Measurements from ENCODE around the gene TTC5. TPM values are rescaled to one million over a fixed set of nuclear protein-coding genes. Genes with fewer than 3 reads are reported as not detected.

TTC5 gene
- total RNA-seq, 1 experiment from 2014 or later: 23.9 TPM

Small RNAs within 50 kb of the gene (small RNA-seq; reads per million reads assigned to genes)
- gene SNORA79B: 0.24 to 0.27 reads per million in 2 experiments
- 101 to 1,550 reads per million in 2 experiments for gene SNORD126

Other genes with a start within 250 kb of the TTC5 start
- not detected in 2 replicates for gene OR4L1, start 245.9 kb downstream of the TTC5 start, total RNA-seq (2014; rRNA removed; shearing (Covaris generic))
- not detected in 2 replicates for gene OR4K17, start 195.2 kb downstream of the TTC5 start, total RNA-seq (2014; rRNA removed; shearing (Covaris generic))
- not detected in 2 replicates for gene OR4N5, start 167.1 kb downstream of the TTC5 start, total RNA-seq (2014; rRNA removed; shearing (Covaris generic))
- not detected in 2 replicates for gene OR11G2, start 115.1 kb downstream of the TTC5 start, total RNA-seq (2014; rRNA removed; shearing (Covaris generic))
- not detected in 2 replicates for gene OR11H6, start 82.2 kb downstream of the TTC5 start, total RNA-seq (2014; rRNA removed; shearing (Covaris generic))
- gene OR11H7, start 77.0 kb downstream of the TTC5 start, total RNA-seq (2014; rRNA removed; shearing (Covaris generic)): not detected in 2 replicates
- not detected in 2 replicates for gene OR11H4, start 66.7 kb downstream of the TTC5 start, total RNA-seq (2014; rRNA removed; shearing (Covaris generic))
- gene CCNB1IP1, start 27.3 kb upstream of the TTC5 start, total RNA-seq (2014; rRNA removed; shearing (Covaris generic)): 81.2 and 82.5 TPM in 2 replicates
- 9.2 and 13.2 TPM in 2 replicates for gene PARP2, start 37.7 kb upstream of the TTC5 start, total RNA-seq (2014; rRNA removed; shearing (Covaris generic))
- 11.0 and 11.5 TPM in 2 replicates for gene TEP1, start 107.5 kb upstream of the TTC5 start, total RNA-seq (2014; rRNA removed; shearing (Covaris generic))
- gene KLHL33, start 130.2 kb upstream of the TTC5 start, total RNA-seq (2014; rRNA removed; shearing (Covaris generic)): not detected in 2 replicates
- 10.6 and 15.9 TPM in 2 replicates for gene OSGEP, start 148.9 kb upstream of the TTC5 start, total RNA-seq (2014; rRNA removed; shearing (Covaris generic))
- gene APEX1, start 149.3 kb upstream of the TTC5 start, total RNA-seq (2014; rRNA removed; shearing (Covaris generic)): 62.6 and 85.9 TPM in 2 replicates
- 22.9 and 25.8 TPM in 2 replicates for gene PIP4P1, start 155.5 kb upstream of the TTC5 start, total RNA-seq (2014; rRNA removed; shearing (Covaris generic))
- gene PNP, start 163.5 kb upstream of the TTC5 start, total RNA-seq (2014; rRNA removed; shearing (Covaris generic)): 26.5 and 29.5 TPM in 2 replicates
- not detected in 2 replicates for gene RNASE10, start 199.6 kb upstream of the TTC5 start, total RNA-seq (2014; rRNA removed; shearing (Covaris generic))

All from SK-MEL-5 (cell line).